Trophoblast cell (in vitro differentiated cells and primary cell): ENCODE measurements around the gene COX6B1.
A peak's percentile ranks its signal among the peaks of the same experiment; 100 is the strongest.

ENCODE experiments used
- DNase-seq, 2 donors: peaks; one replicate each; pipeline ENCODE4 v3.0.0-alpha.2; 2016
- H2AFZ ChIP-seq: 2 replicates; pipeline ENCODE4 v1.6.1; 2013; ENCODE audit warnings: low read length, moderate library complexity, mild to moderate bottlenecking; ENCODE audit not compliant: insufficient read depth, poor library complexity
- H2AK5ac ChIP-seq: 2 replicates; pipeline ENCODE4 v1.6.1; 2013; ENCODE audit warnings: mild to moderate bottlenecking, low read length
- H2BK120ac ChIP-seq: 2 replicates; pipeline ENCODE4 v1.6.1; 2013; ENCODE audit warnings: low read length, mild to moderate bottlenecking, moderate library complexity; ENCODE audit not compliant: insufficient read depth, poor library complexity
- H2BK12ac ChIP-seq: 2 replicates; pipeline ENCODE4 v1.6.1; 2013; ENCODE audit warnings: mild to moderate bottlenecking, low read length, moderate library complexity
- H2BK5ac ChIP-seq: 2 replicates; pipeline ENCODE4 v1.6.1; 2013; ENCODE audit warnings: low read length, low read depth, moderate library complexity, mild to moderate bottlenecking; ENCODE audit not compliant: poor library complexity
- H3K14ac ChIP-seq: 2 replicates; pipeline ENCODE4 v1.6.1; 2013; ENCODE audit warnings: mild to moderate bottlenecking, low read length
- H3K18ac ChIP-seq: 2 replicates; pipeline ENCODE4 v1.6.1; 2013; ENCODE audit warnings: mild to moderate bottlenecking, low read length
- H3K23ac ChIP-seq: 2 replicates; pipeline ENCODE4 v1.6.1; 2013; ENCODE audit warnings: low read length
- H3K27ac ChIP-seq: 2 replicates; pipeline ENCODE4 v1.5.1; 2013; ENCODE audit warnings: low read depth, mild to moderate bottlenecking, inconsistent platforms, low read length, moderate library complexity
- H3K27me3 ChIP-seq: 2 replicates; pipeline ENCODE4 v1.6.1; 2013; ENCODE audit warnings: inconsistent platforms, mild to moderate bottlenecking, low read length, moderate library complexity; ENCODE audit not compliant: insufficient read depth
- H3K36me3 ChIP-seq, 2 experiments: 1 replicate in 1 of 2; 2 replicates in 1 of 2; pipeline ENCODE4 v1.6.1; 2013; ENCODE audit warnings: low read length in 2 of 2, mild to moderate bottlenecking in 2 of 2, moderate library complexity in 1 of 2; ENCODE audit not compliant: insufficient read depth in 2 of 2, control insufficient read depth in 1 of 2
- H3K4ac ChIP-seq: 2 replicates; pipeline ENCODE4 v1.6.1; 2013; ENCODE audit warnings: low read depth, mild to moderate bottlenecking, low read length, moderate library complexity
- H3K4me1 ChIP-seq, 2 experiments: 1 replicate in 1 of 2; 2 replicates in 1 of 2; pipeline ENCODE4 v1.6.1; 2013; ENCODE audit warnings: low read length in 2 of 2, mild to moderate bottlenecking in 2 of 2, moderate library complexity in 1 of 2; ENCODE audit not compliant: insufficient read depth in 2 of 2, control insufficient read depth in 1 of 2
- H3K4me2 ChIP-seq: 2 replicates; pipeline ENCODE4 v1.6.1; 2013; ENCODE audit warnings: inconsistent platforms, mild to moderate bottlenecking, low read length, moderate library complexity
- H3K4me3 ChIP-seq: 2 replicates; pipeline ENCODE4 v1.5.1; 2013; ENCODE audit warnings: mild to moderate bottlenecking, low read depth, low read length, inconsistent platforms
- H3K79me1 ChIP-seq: one replicate; pipeline ENCODE4 v1.6.1; 2013; ENCODE audit warnings: low read length
- H3K79me2 ChIP-seq: 2 replicates; pipeline ENCODE4 v1.6.1; 2013; ENCODE audit warnings: low read length, mild to moderate bottlenecking; ENCODE audit not compliant: control insufficient read depth, insufficient read depth, poor library complexity
- H3K9ac ChIP-seq: 2 replicates; pipeline ENCODE4 v1.6.1; 2013; ENCODE audit warnings: mild to moderate bottlenecking, low read length
- H3K9me3 ChIP-seq: 2 replicates; pipeline ENCODE4 v1.6.1; 2013; ENCODE audit warnings: low read depth, mild to moderate bottlenecking, control low read depth, inconsistent platforms, low read length; ENCODE audit not compliant: insufficient read depth
- H4K12ac ChIP-seq: 2 replicates; pipeline ENCODE4 v1.6.1; 2013; ENCODE audit warnings: low read depth, mild to moderate bottlenecking, low read length, moderate library complexity
- H4K8ac ChIP-seq: 2 replicates; pipeline ENCODE4 v1.6.1; 2013; ENCODE audit warnings: low read depth, mild to moderate bottlenecking, low read length, moderate library complexity
- H4K91ac ChIP-seq: one replicate; pipeline ENCODE4 v1.6.1; 2013; ENCODE audit warnings: low read depth, mild to moderate bottlenecking, low read length, moderate library complexity
- WGBS: extraction: QIAGEN DNeasy Blood & Tissue Kit; methylation state at CpG from one replicate; pipeline ENCODE4 v1.1.7; 2013; ENCODE audit warnings: missing lambda C conversion rate; ENCODE audit not compliant: insufficient read length, insufficient coverage; ENCODE audit errors: extremely low coverage; 5-methylcytosine and 5-hydroxymethylcytosine counted together

The COX6B1 gene

GRCh38 chr19:35702223-35703012, 54.3 kb downstream of the COX6B1 start:
- peak; percentile 96 to 99 for DNase-seq
- Histone ChIP-seq H3K79me1 (no peaks in the 10 kb centered on the region), H3K4ac (no peak overlapping the region), H2BK120ac (no peak overlapping the region), H4K91ac (no peak overlapping the region), H3K4me1 (peaks cover 3 to 5% of the 10 kb centered on the region in 2 experiments), H3K18ac (no peak overlapping the region), H4K12ac (peak overlapping the region; percentile 9), H3K27ac (no peak overlapping the region), H3K9me3 (no peaks in the 10 kb centered on the region), H3K79me2 (no peaks in the 10 kb centered on the region), H4K8ac (peak overlapping the region; percentile 81), H3K4me3 (peak overlapping the region; percentile 67), H3K9ac (no peak overlapping the region), H2BK12ac (no peak overlapping the region), H3K27me3 (no peaks in the 10 kb centered on the region), H3K36me3 (no peaks in the 10 kb centered on the region), H2BK5ac (no peak overlapping the region), H3K23ac (no peak overlapping the region), H2AFZ (peak overlapping the region; percentile 95), H3K4me2 (peak overlapping the region; percentile 90), H2AK5ac (no peak overlapping the region), H3K14ac (no peak overlapping the region)
- WGBS, result no CpG with 5 or more reads among the region's 50 CpGs

- no peak overlapping the region for H4K12ac ChIP-seq
- WGBS, result no CpG with 5 or more reads among the region's 9 CpGs
- H3K18ac ChIP-seq, result no peak overlapping the region
Measured at GRCh38 chr19:35703343-35703742, 55.2 kb downstream of the COX6B1 start.

GRCh38 chr19:35704218-35704617, 56.1 kb downstream of the COX6B1 start, which contains the start of gene ZBTB32:
TSS of gene ZBTB32 (plus strand) at chr19:35704558. CDS start at chr19:35714627, 10,069 bp downstream.
- Histone ChIP-seq H4K12ac (no peak within 1 kb of the TSS), H3K4me3 (no peak within 1 kb of the TSS), H2AFZ (no peak within 1 kb of the TSS), H3K9ac (no peak within 1 kb of the TSS), H2BK12ac (no peak within 1 kb of the TSS), H2BK120ac (no peak within 1 kb of the TSS), H3K9me3 (no peaks in the 10 kb centered on the region), H3K14ac (no peak within 1 kb of the TSS), H4K8ac (no peak within 1 kb of the TSS), H3K36me3 (no peaks in the 10 kb centered on the region), H4K91ac (no peak within 1 kb of the TSS), H2BK5ac (no peak within 1 kb of the TSS), H3K23ac (no peak within 1 kb of the TSS), H2AK5ac (no peak within 1 kb of the TSS), H3K27me3 (no peaks in the 10 kb centered on the region), H3K4ac (no peak within 1 kb of the TSS), H3K79me2 (no peaks in the 10 kb centered on the region), H3K27ac (no peak within 1 kb of the TSS), H3K4me2 (no peak within 1 kb of the TSS), H3K79me1 (no peaks in the 10 kb centered on the region), H3K18ac (no peak within 1 kb of the TSS), H3K4me1 (peaks cover 3 to 5% of the 10 kb centered on the region in 2 experiments)
- no CpG with 5 or more reads among the region's 24 CpGs for WGBS
- DNase-seq, result peak in 1 of 2 donors; percentile 40

More at GRCh38 chr19:35703343-35703742, 55.2 kb downstream of the COX6B1 start:
- Histone ChIP-seq H2BK12ac (no peak overlapping the region), H3K79me2 (no peaks in the 10 kb centered on the region), H3K9me3 (no peaks in the 10 kb centered on the region), H3K9ac (no peak overlapping the region), H2BK5ac (no peak overlapping the region), H3K4me1 (peaks cover 3 to 5% of the 10 kb centered on the region in 2 experiments), H3K27ac (no peak overlapping the region), H3K23ac (no peak overlapping the region), H3K36me3 (no peaks in the 10 kb centered on the region), H3K14ac (no peak overlapping the region), H2AFZ (no peak overlapping the region), H4K91ac (no peak overlapping the region), H3K4me2 (no peak overlapping the region), H3K79me1 (no peaks in the 10 kb centered on the region), H4K8ac (no peak overlapping the region), H3K27me3 (no peaks in the 10 kb centered on the region), H3K4me3 (no peak overlapping the region), H2AK5ac (no peak overlapping the region), H3K4ac (no peak overlapping the region), H2BK120ac (no peak overlapping the region)
- no peak for DNase-seq
